Ureter (tissue), 1 donor: ENCODE data around the gene LILRA1. TPM values are rescaled to one million over a fixed set of nuclear protein-coding genes. Genes with fewer than 3 reads are reported as not detected.
"Not testable (repeated sequence)": the region's sequence is repeated elsewhere in the genome, so short reads cannot be mapped to it uniquely, and the experiment has no call there.

Experiments used
- DNase-seq: peaks from one replicate; pipeline ENCODE4 v3.0.0-alpha.2; 2020; ENCODE audit warnings: low spot score
- total RNA-seq: library from RNA; stranded (reverse); gene quantifications from one replicate; pipeline ENCODE4 v1.2.4, GENCODE V29; 2023
- donor health status: DM: yes; HTN: yes; CAD: no.

The LILRA1 gene
- total RNA-seq, 1 donor from 2014 or later: 0.34 TPM

DNA sequence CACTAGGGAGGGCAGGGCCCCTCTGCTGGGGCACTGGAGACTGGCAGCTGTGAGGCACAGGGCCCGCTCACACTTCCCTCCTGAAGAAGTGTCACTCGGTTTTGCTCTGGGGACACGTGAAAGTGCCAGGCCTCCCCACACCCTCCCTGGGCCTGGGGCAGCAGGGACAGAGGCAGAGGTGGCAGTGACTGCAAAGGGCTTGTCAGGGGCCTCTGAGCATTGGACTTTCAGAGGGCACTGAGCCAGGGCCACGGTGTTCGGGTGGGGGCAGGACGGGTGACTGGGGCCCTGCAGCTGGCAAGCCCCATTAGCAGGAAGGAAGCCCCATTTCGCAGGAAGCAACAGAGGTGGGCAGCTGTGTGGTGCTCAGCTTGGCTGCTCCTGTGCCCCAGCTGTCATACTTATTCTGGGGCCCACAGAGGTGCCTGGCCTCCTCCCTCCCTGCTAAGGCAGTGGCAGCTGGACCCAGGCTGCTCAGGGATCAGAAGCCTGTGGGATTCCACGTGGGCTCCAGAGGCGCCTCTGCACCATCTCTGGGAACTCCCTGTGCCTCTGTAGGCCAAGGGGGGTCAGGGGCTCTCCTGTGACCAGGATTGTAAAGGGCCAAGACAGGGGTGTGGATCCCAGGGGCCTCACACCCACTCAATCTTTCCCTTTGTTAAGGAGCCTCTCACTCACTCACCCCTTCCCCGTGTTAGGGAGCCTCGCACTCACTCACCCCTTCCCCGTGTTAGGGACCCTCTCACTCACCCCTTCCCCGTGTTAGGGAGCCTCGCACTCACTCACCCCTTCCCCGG, 31.7 kb downstream of the LILRA1 start:
- not testable (repeated sequence) for DNase-seq

- no peak for DNase-seq
Measured at GRCh38 chr19:54626757-54627156, 33.3 kb downstream of the LILRA1 start.

GRCh38 chr19:54627912-54628311, 34.5 kb downstream of the LILRA1 start:
- DNase-seq: peak; percentile 61

- not testable (repeated sequence) for DNase-seq
Measured at GRCh38 chr19:54630262-54630661, 36.8 kb downstream of the LILRA1 start, which contains the start of gene LILRB1. TSS of gene LILRB1 (plus strand) at chr19:54630484. CDS start at chr19:54631074, 590 bp downstream.

DNA sequence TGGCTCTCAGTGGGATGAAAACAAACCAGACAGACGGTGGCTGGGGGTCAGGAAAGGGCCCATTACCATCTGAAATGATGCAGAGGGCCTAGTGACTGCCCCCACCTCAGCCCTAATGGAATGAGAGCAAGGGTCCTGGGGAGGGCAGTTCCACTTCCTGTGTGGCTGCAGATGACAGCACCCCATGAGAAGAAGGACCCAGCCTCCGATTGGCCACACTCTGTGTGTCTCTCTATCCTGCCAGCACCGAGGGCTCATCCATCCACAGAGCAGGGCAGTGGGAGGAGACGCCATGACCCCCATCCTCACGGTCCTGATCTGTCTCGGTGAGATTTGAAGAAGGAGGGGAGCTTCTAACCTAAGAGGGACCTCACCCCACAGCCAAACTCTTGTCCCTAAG, 37.4 kb downstream of the LILRA1 start:
- no peak for DNase-seq

- DNase-seq: not testable (repeated sequence)
Measured at GRCh38 chr19:54631489-54632337, 38.3 kb downstream of the LILRA1 start.

GRCh38 chr19:54632517-54632916, 39.1 kb downstream of the LILRA1 start:
- not testable (repeated sequence) for DNase-seq

GRCh38 chr19:54633401-54633800, 40.0 kb downstream of the LILRA1 start:
- DNase-seq: no peak

GRCh38 chr19:54636081-54636480, 42.6 kb downstream of the LILRA1 start:
- not testable (repeated sequence) for DNase-seq

DNA sequence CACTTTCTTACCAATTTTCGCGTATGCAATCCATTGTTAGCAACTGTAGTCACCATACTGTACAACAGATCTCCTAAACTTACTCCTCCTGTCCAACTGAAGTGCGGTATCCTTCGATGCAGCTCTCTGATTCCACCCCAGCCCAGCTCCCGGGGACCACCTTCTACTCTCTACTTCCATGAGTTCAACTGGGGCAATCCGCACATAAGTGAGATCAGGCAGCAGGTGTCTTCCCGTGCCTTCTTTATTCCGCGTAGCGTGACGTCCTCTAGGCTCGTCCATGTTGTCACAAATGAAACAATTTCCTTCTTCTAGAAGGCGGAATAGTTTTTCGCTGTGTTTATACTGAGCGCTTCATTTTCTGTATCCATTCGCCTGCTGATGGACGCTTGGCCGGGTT, 45.3 kb downstream of the LILRA1 start:
- no peak for DNase-seq

DNA sequence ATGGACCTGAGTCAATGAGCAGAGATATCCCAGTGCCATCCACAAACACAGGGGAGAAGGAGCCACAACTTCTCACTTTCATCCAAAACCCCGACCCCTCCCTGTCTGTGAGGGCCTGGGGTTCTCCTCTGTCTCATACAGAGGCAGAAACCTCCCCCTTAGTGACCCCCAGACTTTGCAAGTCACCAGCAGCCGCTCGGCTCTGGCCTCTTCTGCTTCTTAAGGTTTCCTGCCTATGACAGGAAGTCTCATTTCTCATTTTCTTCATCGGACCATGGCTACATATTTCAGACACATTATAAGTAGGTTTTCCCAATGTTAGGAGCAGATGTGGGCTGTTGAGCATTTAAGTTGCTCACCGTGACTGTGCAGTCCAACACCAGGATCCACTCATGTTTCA, 49.5 kb downstream of the LILRA1 start:
- not testable (repeated sequence) for DNase-seq

- DNase-seq: not testable (repeated sequence)
Measured at GRCh38 chr19:54643583-54643982, 50.2 kb downstream of the LILRA1 start.

- DNase-seq: no peak
Measured at GRCh38 chr19:54644056-54644455, 50.6 kb downstream of the LILRA1 start.

- no peak for DNase-seq
Measured at GRCh38 chr19:54646331-54646841, 53.0 kb downstream of the LILRA1 start.

- DNase-seq: no peak
Measured at GRCh38 chr19:54648129-54648528, 54.7 kb downstream of the LILRA1 start.

DNA sequence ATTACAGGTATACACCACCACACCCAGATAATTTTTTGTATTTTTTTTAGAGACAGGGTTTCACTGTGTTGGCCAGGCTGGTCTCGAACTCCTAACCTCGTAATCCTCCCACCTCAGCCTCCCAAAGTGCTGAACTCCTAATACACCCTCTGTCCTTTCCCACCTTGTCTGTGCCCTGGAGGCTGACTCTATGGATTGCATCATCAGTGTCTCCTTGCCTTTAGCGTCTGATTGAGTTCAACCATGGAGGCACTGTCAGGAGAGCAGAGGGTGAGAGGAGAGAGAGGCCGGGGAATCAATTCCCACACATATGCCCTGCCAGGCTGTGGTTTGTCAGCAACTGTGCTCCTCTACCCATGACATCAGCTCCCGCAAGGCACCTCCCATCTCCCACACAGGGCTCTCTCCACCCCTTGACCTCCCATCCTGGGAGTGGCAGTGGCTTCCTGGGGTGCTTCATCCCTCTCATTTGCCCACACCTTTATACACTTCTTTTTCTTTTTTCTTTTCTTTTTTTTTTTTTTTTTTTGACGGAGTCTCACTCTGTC, 56.8 kb downstream of the LILRA1 start:
- DNase-seq: no peak

Other genes starting within 250 kb of the LILRA1 start
- 16.1 TPM for gene LAIR1, start 228.7 kb upstream of the LILRA1 start, total RNA-seq
- 2.7 TPM for gene TTYH1, start 178.2 kb upstream of the LILRA1 start, total RNA-seq
- 269 TPM for gene LENG8, start 144.4 kb upstream of the LILRA1 start, total RNA-seq
- gene LENG9, start 129.9 kb upstream of the LILRA1 start, total RNA-seq: 10.2 TPM
- 77.0 TPM for gene CDC42EP5, start 120.3 kb upstream of the LILRA1 start, total RNA-seq
- gene LAIR2, start 90.8 kb upstream of the LILRA1 start, total RNA-seq: not detected
- gene LILRA2, start 19.8 kb upstream of the LILRA1 start, total RNA-seq: 2.2 TPM
- gene LILRB1, start 36.9 kb downstream of the LILRA1 start, total RNA-seq: 2.7 TPM
- 3.1 TPM for gene LILRB4, start 69.4 kb downstream of the LILRA1 start, total RNA-seq
- gene KIR3DL3, start 130.8 kb downstream of the LILRA1 start, total RNA-seq: not detected
- gene KIR2DL3, start 144.9 kb downstream of the LILRA1 start, total RNA-seq: not detected
- not detected for gene KIR2DL1, start 176.2 kb downstream of the LILRA1 start, total RNA-seq
- 0.39 TPM for gene KIR2DL4, start 210.0 kb downstream of the LILRA1 start, total RNA-seq
- gene KIR3DL1, start 222.8 kb downstream of the LILRA1 start, total RNA-seq: not detected
- not detected for gene KIR2DS4, start 239.0 kb downstream of the LILRA1 start, total RNA-seq